ENCODE data around the gene CCN6.
A peak's percentile ranks its signal among the peaks of the same experiment; 100 is the strongest.

CCN6 gene

DNA sequence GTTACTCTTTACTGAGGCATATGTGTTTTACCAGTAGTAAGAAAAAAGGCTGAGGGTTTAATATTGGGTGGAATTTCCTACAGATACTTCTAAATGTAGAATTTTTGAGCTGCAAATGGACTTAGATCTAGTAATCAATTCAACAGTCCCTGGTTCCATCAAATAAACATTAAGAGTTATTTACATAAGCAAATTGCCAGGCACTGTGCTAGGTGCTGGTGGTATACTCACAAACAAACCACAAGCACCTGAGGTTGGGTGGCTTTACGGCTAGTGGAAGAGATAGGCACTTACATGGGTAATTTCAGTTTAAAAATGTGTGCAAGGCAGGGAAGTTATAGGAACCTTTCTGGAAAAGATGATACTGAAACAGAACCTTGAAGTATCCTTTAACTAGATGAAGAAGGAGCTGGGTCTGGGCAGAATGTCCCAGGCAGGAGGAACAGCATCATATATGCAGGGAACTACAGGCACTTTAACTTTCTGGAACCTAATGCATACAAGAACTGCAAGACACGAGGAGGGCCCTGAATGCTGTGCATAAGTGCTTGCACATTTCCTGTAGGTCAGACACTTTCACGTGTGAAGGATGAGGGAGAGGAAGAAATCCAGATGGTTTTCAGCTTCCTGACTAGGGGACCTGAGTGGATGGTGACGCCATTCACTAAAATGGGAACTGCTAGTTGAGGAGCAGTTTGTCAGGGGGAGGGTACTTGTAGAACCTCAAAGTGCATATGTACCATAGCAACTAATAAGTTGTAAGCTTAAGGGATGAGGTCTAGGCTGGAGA lies 4.5 kb downstream of the CCN6 start:
- DNase-seq (ENCODE audit: low read depth) = no peak
- H3K4me3 ChIP-seq (ENCODE audit: control insufficient read depth, low read depth, low read length) = no peak overlapping the region
- TF ChIP-seq, protein P1, sequence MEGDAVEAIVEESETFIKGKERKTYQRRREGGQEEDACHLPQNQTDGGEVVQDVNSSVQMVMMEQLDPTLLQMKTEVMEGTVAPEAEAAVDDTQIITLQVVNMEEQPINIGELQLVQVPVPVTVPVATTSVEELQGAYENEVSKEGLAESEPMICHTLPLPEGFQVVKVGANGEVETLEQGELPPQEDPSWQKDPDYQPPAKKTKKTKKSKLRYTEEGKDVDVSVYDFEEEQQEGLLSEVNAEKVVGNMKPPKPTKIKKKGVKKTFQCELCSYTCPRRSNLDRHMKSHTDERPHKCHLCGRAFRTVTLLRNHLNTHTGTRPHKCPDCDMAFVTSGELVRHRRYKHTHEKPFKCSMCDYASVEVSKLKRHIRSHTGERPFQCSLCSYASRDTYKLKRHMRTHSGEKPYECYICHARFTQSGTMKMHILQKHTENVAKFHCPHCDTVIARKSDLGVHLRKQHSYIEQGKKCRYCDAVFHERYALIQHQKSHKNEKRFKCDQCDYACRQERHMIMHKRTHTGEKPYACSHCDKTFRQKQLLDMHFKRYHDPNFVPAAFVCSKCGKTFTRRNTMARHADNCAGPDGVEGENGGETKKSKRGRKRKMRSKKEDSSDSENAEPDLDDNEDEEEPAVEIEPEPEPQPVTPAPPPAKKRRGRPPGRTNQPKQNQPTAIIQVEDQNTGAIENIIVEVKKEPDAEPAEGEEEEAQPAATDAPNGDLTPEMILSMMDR (conservative IDR thresholded peaks at IDR 0.05; ENCODE audit: control insufficient read depth, insufficient read depth, low read depth, low read length) = no peak

DNA sequence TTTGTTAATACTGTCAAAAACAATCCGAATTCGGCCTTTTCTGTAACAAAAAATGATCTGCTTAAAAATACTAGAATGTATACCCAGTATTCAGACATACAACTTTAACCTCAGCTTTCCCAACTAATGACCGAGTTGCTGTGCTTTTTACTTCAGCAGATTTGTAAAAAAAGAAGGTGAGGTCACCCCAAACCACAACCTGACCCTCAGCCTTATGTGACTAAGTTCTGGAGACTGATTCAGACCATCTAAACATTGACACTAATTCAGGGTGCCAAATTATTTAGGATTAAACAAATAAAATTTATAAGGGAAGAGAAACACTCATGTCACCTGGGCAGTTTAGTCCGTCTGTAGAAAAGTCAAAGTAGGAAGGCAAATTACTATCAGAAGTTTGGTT lies 7.7 kb downstream of the CCN6 start:
- no peak overlapping the region for H3K4me3 ChIP-seq (ENCODE audit: control insufficient read depth, low read depth, low read length)
- DNase-seq (ENCODE audit: low read depth) = peak; percentile 65
- TF ChIP-seq, protein P1 (conservative IDR thresholded peaks at IDR 0.05; ENCODE audit: control insufficient read depth, insufficient read depth, low read depth, low read length) = no peak

DNA sequence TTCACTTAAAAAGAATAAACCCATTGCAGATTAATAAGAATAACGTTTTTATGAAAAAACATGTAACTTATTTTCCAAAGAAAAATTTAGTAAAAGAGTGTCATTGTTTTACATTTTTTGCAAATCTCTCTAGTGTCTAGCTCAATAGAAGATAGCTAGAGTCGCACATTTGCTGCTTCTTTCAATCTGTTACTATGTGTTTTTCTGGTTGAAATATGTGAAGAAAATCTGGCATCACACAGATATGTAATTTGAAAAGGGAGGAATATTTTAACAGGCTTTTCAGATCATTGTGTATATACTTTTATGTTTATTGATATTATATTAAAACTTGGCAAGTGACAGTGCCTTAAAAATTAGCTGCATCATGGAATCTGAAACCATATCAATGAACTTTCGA lies 9.1 kb downstream of the CCN6 start:
- TF ChIP-seq, protein P1 (conservative IDR thresholded peaks at IDR 0.05; ENCODE audit: control insufficient read depth, insufficient read depth, low read depth, low read length) = no peak
- DNase-seq (ENCODE audit: low read depth) = no peak
- no peak overlapping the region for H3K4me3 ChIP-seq (ENCODE audit: control insufficient read depth, low read depth, low read length)

DNA sequence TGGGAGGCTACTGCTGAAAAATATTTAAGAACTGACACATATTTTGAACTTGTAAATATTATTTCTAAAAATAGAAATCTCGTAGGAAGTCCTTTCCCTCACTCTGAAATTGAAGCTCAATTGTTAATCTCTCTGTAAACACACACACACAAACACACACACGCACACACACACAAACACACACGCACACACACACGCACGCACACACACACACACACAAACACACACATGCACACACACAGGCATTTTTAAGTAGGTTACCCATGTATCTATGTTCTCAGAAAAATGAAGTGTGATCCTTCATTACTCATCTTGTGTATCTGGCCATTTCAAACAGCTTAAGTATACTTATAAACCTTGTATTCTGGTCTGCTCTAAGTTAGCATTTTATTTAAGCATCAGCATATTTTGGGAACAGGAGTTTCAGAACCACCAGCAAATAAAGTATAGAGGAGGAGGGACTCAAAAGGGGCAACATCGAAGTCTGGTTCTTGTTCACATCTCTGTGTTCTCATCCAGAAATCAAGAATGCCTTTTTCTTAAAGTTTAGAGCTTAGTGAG lies 11.6 kb downstream of the CCN6 start:
- TF ChIP-seq, protein P1 (conservative IDR thresholded peaks at IDR 0.05; ENCODE audit: control insufficient read depth, insufficient read depth, low read depth, low read length) = no peak
- DNase-seq (ENCODE audit: low read depth) = no peak
- H3K4me3 ChIP-seq (ENCODE audit: control insufficient read depth, low read depth, low read length) = no peak overlapping the region

DNA sequence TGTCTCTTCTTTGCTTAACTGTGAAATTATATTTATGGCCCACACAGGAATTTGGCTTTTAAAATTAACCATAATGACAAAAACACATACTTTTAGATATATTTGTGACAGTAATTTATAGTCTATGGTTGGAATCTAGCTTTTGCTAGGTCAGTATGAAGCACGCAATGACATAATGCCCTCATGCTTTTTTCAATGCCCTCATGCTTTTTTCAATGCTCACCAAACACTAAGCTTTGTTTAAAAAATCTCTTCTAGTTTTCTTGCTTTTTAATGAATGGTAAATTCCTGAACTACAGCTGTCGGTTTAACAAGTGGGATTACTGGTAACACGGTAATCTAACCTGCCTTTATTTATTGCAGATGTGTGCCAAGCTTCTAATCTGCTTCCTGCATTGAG lies 12.7 kb downstream of the CCN6 start:
- H3K4me3 ChIP-seq (ENCODE audit: control insufficient read depth, low read depth, low read length) = no peak overlapping the region
- TF ChIP-seq, protein P1 (conservative IDR thresholded peaks at IDR 0.05; ENCODE audit: control insufficient read depth, insufficient read depth, low read depth, low read length) = no peak
- DNase-seq (ENCODE audit: low read depth) = no peak

DNA sequence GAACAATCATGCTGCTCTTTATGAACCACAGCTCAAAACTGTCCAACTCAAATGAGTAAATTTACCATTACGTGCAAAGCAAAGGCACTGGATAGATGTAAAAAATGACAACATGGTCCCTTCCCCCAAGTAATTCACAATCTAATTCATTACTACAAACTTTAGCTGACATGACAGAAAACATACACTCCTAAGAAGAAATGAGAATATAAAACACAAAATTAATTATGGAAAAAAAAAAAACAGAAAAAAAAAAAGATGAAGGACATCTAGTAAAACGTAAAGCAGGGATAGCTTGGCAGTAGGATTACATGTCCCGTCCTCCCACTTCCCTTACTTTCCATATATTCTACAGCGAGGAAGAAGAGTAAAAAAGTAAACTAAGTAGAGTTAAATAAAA lies 27.7 kb downstream of the CCN6 start:
- TF ChIP-seq, protein P1 (conservative IDR thresholded peaks at IDR 0.05; ENCODE audit: control insufficient read depth, insufficient read depth, low read depth, low read length) = no peak
- H3K4me3 ChIP-seq (ENCODE audit: control insufficient read depth, low read depth, low read length) = no peak overlapping the region
- DNase-seq (ENCODE audit: low read depth) = no peak

All from fibroblast of mammary gland (primary cell).